ENCODE results near the gene KLHL7.
"Not testable (repeated sequence)": the region's sequence is repeated elsewhere in the genome, so short reads cannot be mapped to it uniquely, and the experiment has no call there.

Gene KLHL7

DNA sequence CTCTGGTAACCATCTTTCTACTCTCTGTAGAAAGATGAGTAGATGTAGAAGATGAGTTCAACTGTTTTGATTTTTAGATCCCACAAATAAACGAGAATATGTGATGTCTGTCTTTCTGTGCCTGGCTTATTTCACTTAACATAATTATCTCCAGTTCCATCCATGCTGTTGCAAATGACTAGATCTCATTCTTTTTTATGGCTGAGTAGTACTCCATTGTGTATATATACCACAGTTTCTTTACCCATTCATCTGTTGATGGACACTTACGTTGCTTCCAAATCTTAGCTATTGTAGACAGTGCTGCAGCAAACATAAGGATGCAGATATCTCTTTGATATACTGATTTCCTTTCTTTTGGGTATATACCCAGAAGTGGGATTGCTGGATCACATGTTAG lies 26.2 kb downstream of the KLHL7 start:
- H3K4me1 ChIP-seq (ENCODE audit: control insufficient read depth, insufficient read depth, low read length); H3K27me3 ChIP-seq (ENCODE audit: control insufficient read depth, insufficient read depth, low read length); H3K9me3 ChIP-seq (ENCODE audit: control insufficient read depth, insufficient read depth, low read length); DNase-seq (ENCODE audit: low read depth, low spot score); H3K27ac ChIP-seq (ENCODE audit: low read length); H3K4me3 ChIP-seq (ENCODE audit: low read length): not testable (repeated sequence)
- peaks cover 11% of the 10 kb centered on the region; the same call in 1 of the 2 replicates for H3K36me3 ChIP-seq (ENCODE audit: control insufficient read depth, insufficient read depth, low read length)
- WGBS (ENCODE audit: insufficient coverage, insufficient read length) = no CpG with 5 or more reads among the region's 2 CpGs

DNA sequence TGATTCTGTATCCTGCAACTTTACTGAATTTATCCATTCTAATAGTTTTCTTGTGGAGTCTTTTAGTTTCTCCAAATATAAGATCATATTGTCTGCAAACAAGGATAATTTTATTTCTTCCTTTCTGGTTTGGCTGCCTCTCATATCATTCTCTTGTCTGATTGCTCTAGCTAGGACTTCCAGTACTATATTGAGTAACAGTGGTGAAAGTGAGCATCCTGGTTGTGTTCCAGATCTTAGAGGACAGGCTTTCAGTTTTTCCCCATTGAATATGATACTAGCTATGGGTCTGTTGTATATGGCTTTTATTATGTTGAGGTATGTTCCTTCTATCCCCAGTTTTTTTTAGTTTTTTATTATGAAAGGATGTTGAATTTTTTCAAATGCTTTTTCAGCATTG lies 28.2 kb downstream of the KLHL7 start:
- H3K4me3 ChIP-seq (ENCODE audit: low read length) = no peak overlapping the region
- no peaks in the 10 kb centered on the region for H3K4me1 ChIP-seq (ENCODE audit: control insufficient read depth, insufficient read depth, low read length)
- H3K9me3 ChIP-seq (ENCODE audit: control insufficient read depth, insufficient read depth, low read length) = no peaks in the 10 kb centered on the region
- no peak overlapping the region for H3K27ac ChIP-seq (ENCODE audit: low read length)
- no peaks in the 10 kb centered on the region for H3K27me3 ChIP-seq (ENCODE audit: control insufficient read depth, insufficient read depth, low read length)
- DNase-seq (ENCODE audit: low read depth, low spot score) = no peak
- H3K36me3 ChIP-seq (ENCODE audit: control insufficient read depth, insufficient read depth, low read length) = peaks cover 4% of the 10 kb centered on the region; the same call in 1 of the 2 replicates

DNA sequence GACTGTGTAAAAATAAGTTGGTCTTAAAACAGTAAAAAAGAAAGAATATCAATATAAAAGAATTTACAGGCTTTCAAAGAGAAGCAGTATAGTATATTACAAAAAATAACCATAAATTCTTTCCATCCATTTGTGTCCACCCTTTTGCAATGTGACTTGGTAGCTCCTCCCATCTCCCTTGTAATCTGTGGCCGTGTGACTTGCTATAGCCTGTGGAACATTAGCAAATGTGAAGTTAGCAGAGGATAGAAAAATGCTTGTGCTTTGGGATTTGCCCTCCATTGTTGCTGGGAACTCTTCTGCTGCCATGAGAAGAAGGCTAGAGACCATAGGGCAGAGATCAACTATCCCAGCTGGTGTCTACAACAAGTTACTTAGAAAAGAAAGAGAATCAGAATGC lies 30.2 kb downstream of the KLHL7 start:
- Histone ChIP-seq H3K27me3 (ENCODE audit: control insufficient read depth, insufficient read depth, low read length) (no peaks in the 10 kb centered on the region), H3K36me3 (ENCODE audit: control insufficient read depth, insufficient read depth, low read length) (no peaks in the 10 kb centered on the region), H3K27ac (ENCODE audit: low read length) (no peak overlapping the region), H3K9me3 (ENCODE audit: control insufficient read depth, insufficient read depth, low read length) (no peaks in the 10 kb centered on the region), H3K4me1 (ENCODE audit: control insufficient read depth, insufficient read depth, low read length) (no peaks in the 10 kb centered on the region), H3K4me3 (ENCODE audit: low read length) (no peak overlapping the region)
- no CpG with 5 or more reads among the region's 1 CpG for WGBS (ENCODE audit: insufficient coverage, insufficient read length)
- DNase-seq (ENCODE audit: low read depth, low spot score) = no peak

DNA sequence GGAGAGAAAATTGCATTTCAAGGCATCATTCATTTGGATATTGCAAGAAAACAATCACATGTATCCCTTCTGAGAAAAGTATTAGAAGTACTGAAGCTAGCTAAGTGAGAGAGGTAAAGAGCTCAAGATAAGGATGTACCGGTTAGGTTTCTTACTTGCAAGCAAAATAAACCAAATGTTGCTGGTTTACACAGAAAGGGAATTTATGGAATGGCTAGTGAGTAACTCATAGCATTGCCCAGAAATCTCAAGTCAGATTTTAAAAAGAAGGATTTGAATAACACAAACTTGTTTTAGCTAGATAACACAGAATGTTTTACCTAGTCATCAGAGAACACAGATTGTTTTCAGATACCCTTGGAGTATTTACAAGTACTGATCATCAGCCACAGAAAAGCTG lies 30.6 kb downstream of the KLHL7 start:
- Histone ChIP-seq H3K4me3 (ENCODE audit: low read length) (no peak overlapping the region), H3K9me3 (ENCODE audit: control insufficient read depth, insufficient read depth, low read length) (no peaks in the 10 kb centered on the region), H3K27ac (ENCODE audit: low read length) (no peak overlapping the region), H3K27me3 (ENCODE audit: control insufficient read depth, insufficient read depth, low read length) (no peaks in the 10 kb centered on the region), H3K36me3 (ENCODE audit: control insufficient read depth, insufficient read depth, low read length) (peaks cover under 1% of the 10 kb centered on the region; the same call in 1 of the 2 replicates), H3K4me1 (ENCODE audit: control insufficient read depth, insufficient read depth, low read length) (no peaks in the 10 kb centered on the region)
- DNase-seq (ENCODE audit: low read depth, low spot score) = no peak
- whole genome bisulfite sequencing (ENCODE audit: insufficient coverage, insufficient read length) = no CpG with 5 or more reads among the region's 1 CpG

DNA sequence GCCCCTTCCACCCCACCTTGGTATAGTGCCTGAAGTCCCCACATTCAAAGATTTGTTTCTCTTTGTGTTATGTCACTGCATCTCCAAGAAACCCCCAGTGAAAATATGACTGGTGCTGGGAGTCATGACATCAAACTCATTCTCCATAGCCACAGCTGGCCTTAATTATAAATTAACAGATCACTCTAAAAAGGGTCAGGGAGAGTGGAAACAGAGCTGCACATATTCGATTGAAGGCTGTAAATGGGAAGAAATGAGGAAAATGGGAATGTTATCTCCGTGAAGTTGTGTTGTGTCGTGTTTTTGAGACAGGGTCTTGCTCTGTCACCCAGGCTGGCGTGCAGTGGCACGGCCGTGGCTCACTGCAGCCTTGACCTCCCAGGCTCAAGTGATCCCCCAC lies 52.1 kb downstream of the KLHL7 start:
- Histone ChIP-seq H3K9me3 (ENCODE audit: control insufficient read depth, insufficient read depth, low read length) (no peaks in the 10 kb centered on the region), H3K27me3 (ENCODE audit: control insufficient read depth, insufficient read depth, low read length) (no peaks in the 10 kb centered on the region), H3K4me3 (ENCODE audit: low read length) (no peak overlapping the region), H3K36me3 (ENCODE audit: control insufficient read depth, insufficient read depth, low read length) (no peaks in the 10 kb centered on the region; the same call in 1 of the 2 replicates), H3K4me1 (ENCODE audit: control insufficient read depth, insufficient read depth, low read length) (no peaks in the 10 kb centered on the region), H3K27ac (ENCODE audit: low read length) (no peak overlapping the region)
- WGBS (ENCODE audit: insufficient coverage, insufficient read length) = 100% methylated on average over 3 of the region's 6 CpGs
- no peak for DNase-seq (ENCODE audit: low read depth, low spot score)

DNA sequence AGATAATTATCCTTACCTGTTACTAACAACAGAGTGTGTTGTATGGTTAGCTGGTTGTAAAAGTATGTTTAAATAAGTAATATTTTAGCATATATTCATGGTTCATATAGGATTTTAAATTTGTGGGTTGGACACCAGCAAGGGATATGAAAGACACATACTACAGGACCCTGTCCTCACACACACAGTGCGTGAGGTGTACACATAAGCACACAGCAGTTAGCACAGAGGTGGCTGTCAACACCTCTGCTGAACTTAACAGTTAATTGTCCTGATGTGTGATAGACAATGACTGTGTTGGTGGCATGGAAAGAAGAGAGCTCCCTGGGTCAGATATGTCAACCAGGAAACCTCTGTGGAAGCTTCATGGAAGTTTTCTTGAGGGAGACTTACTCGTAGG lies 53.0 kb downstream of the KLHL7 start:
- Histone ChIP-seq H3K27me3 (ENCODE audit: control insufficient read depth, insufficient read depth, low read length) (no peaks in the 10 kb centered on the region), H3K36me3 (ENCODE audit: control insufficient read depth, insufficient read depth, low read length) (no peaks in the 10 kb centered on the region; the same call in 1 of the 2 replicates), H3K27ac (ENCODE audit: low read length) (no peak overlapping the region), H3K9me3 (ENCODE audit: control insufficient read depth, insufficient read depth, low read length) (no peaks in the 10 kb centered on the region), H3K4me1 (ENCODE audit: control insufficient read depth, insufficient read depth, low read length) (no peaks in the 10 kb centered on the region), H3K4me3 (ENCODE audit: low read length) (no peak overlapping the region)
- DNase-seq (ENCODE audit: low read depth, low spot score) = no peak
- no CpG with 5 or more reads among the region's 2 CpGs for WGBS (ENCODE audit: insufficient coverage, insufficient read length)

DNA sequence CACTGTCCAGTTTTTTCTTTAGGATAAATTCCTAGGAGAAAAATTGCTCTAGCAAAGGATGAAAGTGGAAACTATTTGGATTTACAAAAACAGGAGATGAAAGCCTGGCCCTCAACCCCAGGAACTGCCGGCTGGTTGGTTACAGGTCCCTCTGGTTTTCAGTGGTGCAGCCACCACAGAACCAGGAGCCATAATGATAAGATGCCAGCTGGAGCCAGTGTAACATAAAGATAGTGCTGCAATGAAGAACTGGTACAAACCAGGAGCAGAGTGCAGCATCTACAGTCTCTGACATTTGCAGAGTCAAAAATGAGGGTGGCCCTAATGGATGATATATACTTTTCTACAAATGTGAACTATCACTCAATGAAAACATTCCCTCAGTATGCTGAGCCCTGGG lies 55.9 kb downstream of the KLHL7 start:
- Histone ChIP-seq H3K27me3 (ENCODE audit: control insufficient read depth, insufficient read depth, low read length) (no peaks in the 10 kb centered on the region), H3K27ac (ENCODE audit: low read length) (no peak overlapping the region), H3K9me3 (ENCODE audit: control insufficient read depth, insufficient read depth, low read length) (no peaks in the 10 kb centered on the region), H3K4me1 (ENCODE audit: control insufficient read depth, insufficient read depth, low read length) (no peaks in the 10 kb centered on the region), H3K4me3 (ENCODE audit: low read length) (no peak overlapping the region), H3K36me3 (ENCODE audit: control insufficient read depth, insufficient read depth, low read length) (no peaks in the 10 kb centered on the region; the same call in 1 of the 2 replicates)
- DNase-seq (ENCODE audit: low read depth, low spot score) = no peak
- WGBS (ENCODE audit: insufficient coverage, insufficient read length) = no CpG with 5 or more reads among the region's 1 CpG

DNA sequence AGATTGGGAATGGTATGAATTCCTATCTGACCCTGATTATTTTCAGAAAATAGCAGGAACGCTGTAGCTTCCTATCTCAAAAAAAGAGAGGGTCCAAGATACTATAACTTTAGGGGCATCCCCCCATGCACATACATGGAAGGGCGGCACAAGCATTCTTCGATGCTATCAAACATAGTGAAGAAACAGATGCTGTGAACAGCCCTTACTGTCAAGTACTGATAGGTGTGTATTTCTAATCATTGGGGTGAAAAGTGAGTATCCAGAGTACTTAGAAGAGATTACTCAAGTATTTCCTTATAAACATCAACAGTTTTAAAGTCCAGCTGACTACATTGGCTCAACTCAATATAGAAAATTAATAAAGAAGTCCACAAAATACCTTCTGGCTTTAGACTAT lies 59.3 kb downstream of the KLHL7 start:
- no peak for DNase-seq (ENCODE audit: low read depth, low spot score)
- no CpG with 5 or more reads among the region's 3 CpGs for WGBS (ENCODE audit: insufficient coverage, insufficient read length)
- Histone ChIP-seq H3K27me3 (ENCODE audit: control insufficient read depth, insufficient read depth, low read length) (no peaks in the 10 kb centered on the region), H3K9me3 (ENCODE audit: control insufficient read depth, insufficient read depth, low read length) (no peaks in the 10 kb centered on the region), H3K4me1 (ENCODE audit: control insufficient read depth, insufficient read depth, low read length) (no peaks in the 10 kb centered on the region), H3K36me3 (ENCODE audit: control insufficient read depth, insufficient read depth, low read length) (no peaks in the 10 kb centered on the region; the same call in 1 of the 2 replicates), H3K4me3 (ENCODE audit: low read length) (no peak overlapping the region), H3K27ac (ENCODE audit: low read length) (no peak overlapping the region)

DNA sequence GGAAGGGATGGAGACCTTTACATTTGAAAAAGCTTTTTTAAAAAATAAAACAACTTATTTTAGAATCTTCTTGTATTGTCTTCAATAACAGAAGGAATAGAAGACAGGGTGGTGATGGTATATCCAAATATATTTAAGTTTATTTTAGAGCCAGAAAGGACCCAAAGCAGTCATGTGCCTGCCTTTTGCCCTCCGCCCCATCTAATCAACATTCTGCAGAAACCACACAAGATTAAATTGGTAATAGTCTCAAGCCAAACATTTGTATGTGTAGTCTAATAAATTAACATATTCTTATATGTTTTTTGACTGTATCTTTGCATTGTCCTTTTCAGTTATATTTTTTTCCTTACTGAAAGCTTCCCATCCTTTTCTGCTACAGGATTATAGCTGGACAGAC lies 59.7 kb downstream of the KLHL7 start:
- no CpG with 5 or more reads among the region's 1 CpG for WGBS (ENCODE audit: insufficient coverage, insufficient read length)

DNA sequence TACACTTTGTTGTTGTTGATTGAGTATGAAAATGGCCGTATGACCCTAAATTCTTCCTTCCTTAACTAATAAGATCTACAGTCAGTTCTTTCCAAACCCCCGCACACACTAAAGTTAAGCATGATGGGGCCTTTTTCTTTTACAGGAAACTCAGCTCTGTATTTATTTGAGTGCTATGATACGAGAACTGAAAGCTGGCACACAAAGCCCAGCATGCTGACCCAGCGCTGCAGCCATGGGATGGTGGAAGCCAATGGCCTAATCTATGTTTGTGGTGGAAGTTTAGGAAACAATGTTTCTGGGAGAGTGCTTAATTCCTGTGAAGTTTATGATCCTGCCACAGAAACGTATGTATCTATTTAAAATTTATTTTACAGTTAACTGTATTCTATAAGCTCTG lies 62.1 kb downstream of the KLHL7 start:
- no peaks in the 10 kb centered on the region for H3K27me3 ChIP-seq (ENCODE audit: control insufficient read depth, insufficient read depth, low read length)
- H3K4me1 ChIP-seq (ENCODE audit: control insufficient read depth, insufficient read depth, low read length) = no peaks in the 10 kb centered on the region
- no CpG with 5 or more reads among the region's 5 CpGs for WGBS (ENCODE audit: insufficient coverage, insufficient read length)
- H3K27ac ChIP-seq (ENCODE audit: low read length) = no peak overlapping the region
- no peak overlapping the region for H3K4me3 ChIP-seq (ENCODE audit: low read length)
- no peaks in the 10 kb centered on the region for H3K9me3 ChIP-seq (ENCODE audit: control insufficient read depth, insufficient read depth, low read length)
- DNase-seq (ENCODE audit: low read depth, low spot score) = no peak
- H3K36me3 ChIP-seq (ENCODE audit: control insufficient read depth, insufficient read depth, low read length) = no peaks in the 10 kb centered on the region; the same call in 1 of the 2 replicates

More for the DNA sequence above, 59.7 kb downstream of the KLHL7 start:
- H3K4me3 ChIP-seq (ENCODE audit: low read length) = no peak overlapping the region
- H3K27me3 ChIP-seq (ENCODE audit: control insufficient read depth, insufficient read depth, low read length) = no peaks in the 10 kb centered on the region
- no peaks in the 10 kb centered on the region for H3K9me3 ChIP-seq (ENCODE audit: control insufficient read depth, insufficient read depth, low read length)
- no peaks in the 10 kb centered on the region; the same call in 1 of the 2 replicates for H3K36me3 ChIP-seq (ENCODE audit: control insufficient read depth, insufficient read depth, low read length)
- no peaks in the 10 kb centered on the region for H3K4me1 ChIP-seq (ENCODE audit: control insufficient read depth, insufficient read depth, low read length)
- no peak overlapping the region for H3K27ac ChIP-seq (ENCODE audit: low read length)
- DNase-seq (ENCODE audit: low read depth, low spot score) = no peak

DNA sequence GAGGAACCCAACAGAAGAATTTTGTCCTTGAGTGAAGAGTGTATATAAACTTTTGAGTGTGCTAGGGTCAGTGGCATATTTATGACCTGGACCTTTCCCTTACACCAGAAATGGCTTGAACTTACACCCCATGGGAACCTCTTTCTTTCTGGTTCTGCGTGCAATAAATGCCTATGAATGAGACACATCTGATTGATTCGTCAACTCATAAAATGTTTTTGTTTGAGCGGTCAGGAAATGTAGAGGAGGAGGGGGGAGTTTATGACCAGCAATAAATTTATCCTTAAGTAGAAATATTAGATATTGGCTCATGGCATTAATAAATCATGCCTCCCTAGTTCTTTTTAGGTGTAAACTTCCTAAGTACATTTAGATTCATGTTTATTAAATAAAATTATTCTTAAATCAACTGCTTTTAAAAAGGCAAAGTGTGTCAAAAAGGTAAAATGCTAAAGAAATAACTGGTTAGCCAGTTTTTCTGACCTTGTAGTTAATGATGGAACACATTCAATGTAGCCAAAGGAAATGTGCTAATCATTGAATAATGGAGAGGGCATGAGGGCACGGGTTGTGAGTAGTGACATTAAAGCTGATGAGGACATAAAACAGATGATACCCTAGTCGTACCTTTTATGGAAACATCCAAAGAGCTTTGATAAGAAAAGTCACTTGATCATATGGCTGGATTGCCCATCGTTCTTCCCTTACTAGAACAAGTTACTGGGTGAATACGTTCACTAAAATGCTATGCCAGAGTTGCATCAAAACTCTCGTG lies 62.7 kb downstream of the KLHL7 start:
- H3K27ac ChIP-seq (ENCODE audit: low read length) = no peak overlapping the region
- no CpG with 5 or more reads among the region's 8 CpGs for WGBS (ENCODE audit: insufficient coverage, insufficient read length)
- H3K27me3 ChIP-seq (ENCODE audit: control insufficient read depth, insufficient read depth, low read length) = no peaks in the 10 kb centered on the region
- no peaks in the 10 kb centered on the region for H3K9me3 ChIP-seq (ENCODE audit: control insufficient read depth, insufficient read depth, low read length)
- no peak for DNase-seq (ENCODE audit: low read depth, low spot score)
- H3K4me1 ChIP-seq (ENCODE audit: control insufficient read depth, insufficient read depth, low read length) = no peaks in the 10 kb centered on the region
- H3K36me3 ChIP-seq (ENCODE audit: control insufficient read depth, insufficient read depth, low read length) = no peaks in the 10 kb centered on the region; the same call in 1 of the 2 replicates
- H3K4me3 ChIP-seq (ENCODE audit: low read length) = no peak overlapping the region
